PC-9 (cell line): Measurements from ENCODE around the gene RAE1. TPM values are rescaled to one million over a fixed set of nuclear protein-coding genes. Genes with fewer than 3 reads are reported as not detected.

Source experiments
- BruUV-seq: library from RNA; stranded (reverse); fragments of 400-500 nt; replicated peaks from 2 replicates; lab custom pipeline; 2021; lab: Mats Ljungman, UMichigan
- CTCF ChIA-PET: fragments of 300-600 bp; sonication (Branson Sonifier 250); formaldehyde crosslinking; loops from one replicate; lab custom pipeline; 2022; ENCODE audit warnings: antibody characterized with exemption; lab: Charles Lee
- POLR2A ChIA-PET: fragments of 300-600 bp; sonication (Branson Sonifier 250); formaldehyde crosslinking; loops from one replicate; lab custom pipeline; 2022; ENCODE audit warnings: antibody characterized with exemption; ENCODE audit not compliant: unreplicated experiment; lab: Charles Lee
- DNase-seq, 2 experiments: peaks; one replicate each; pipeline versions ENCODE4 v3.0.0 to v3.0.0-alpha.2; 2015 to 2022; ENCODE audit warnings: mixed read lengths in 1 of 2
- H2AFZ ChIP-seq: fragments of 200-600 bp; sonication (generic); 2 replicates; pipeline ENCODE4 v1.8.1; 2017; ENCODE audit warnings: antibody characterized with exemption
- H3F3A ChIP-seq: fragments of 200-600 bp; sonication (generic); 2 replicates; pipeline ENCODE4 v1.8.1; 2017; ENCODE audit warnings: antibody characterized with exemption, mild to moderate bottlenecking, low read depth; ENCODE audit not compliant: insufficient read depth
- H3K27ac ChIP-seq: fragments of 200-600 bp; sonication (generic); 2 replicates; pipeline ENCODE4 v1.6.1; 2016; ENCODE audit warnings: mixed run types
- H3K27me3 ChIP-seq: fragments of 200-600 bp; sonication (generic); 2 replicates; pipeline ENCODE4 v1.6.1; 2016; ENCODE audit warnings: low read depth, mixed run types; ENCODE audit not compliant: insufficient read depth
- H3K36me3 ChIP-seq: fragments of 200-600 bp; sonication (generic); 2 replicates; pipeline ENCODE4 v1.6.1; 2016; ENCODE audit warnings: low read depth, mixed run types
- H3K4me1 ChIP-seq: fragments of 200-600 bp; sonication (generic); replicated peaks from 2 replicates; pipeline ENCODE4 v1.6.1; 2016; ENCODE audit warnings: mixed run types; ENCODE audit not compliant: insufficient read depth
- H3K4me2 ChIP-seq: fragments of 200-600 bp; sonication (generic); 2 replicates; pipeline ENCODE4 v1.6.1; 2017; ENCODE audit warnings: mixed run types
- H3K4me3 ChIP-seq: fragments of 200-600 bp; sonication (generic); 2 replicates; pipeline ENCODE4 v1.6.1; 2016; ENCODE audit warnings: mixed run types
- H3K79me2 ChIP-seq: fragments of 200-600 bp; sonication (generic); 2 replicates; pipeline ENCODE4 v1.6.1; 2017; ENCODE audit warnings: low read depth, mixed run types
- H3K9me2 ChIP-seq: fragments of 200-600 bp; sonication (generic); 2 replicates; pipeline ENCODE4 v1.8.1; 2017; ENCODE audit warnings: mild to moderate bottlenecking; ENCODE audit not compliant: insufficient read depth
- H3K9me3 ChIP-seq: fragments of 200-600 bp; sonication (generic); 2 replicates; pipeline ENCODE4 v1.8.1; 2016; ENCODE audit warnings: low read depth; ENCODE audit not compliant: insufficient read depth
- H4K20me1 ChIP-seq: fragments of 200-600 bp; sonication (generic); 2 replicates; pipeline ENCODE4 v1.8.1; 2017; ENCODE audit not compliant: insufficient read depth
- CTCF ChIP-seq: fragments of 200-600 bp; sonication (generic); conservative IDR thresholded peaks from 2 replicates; pipeline ENCODE4 v1.6.1; 2017; ENCODE audit warnings: mixed run types, antibody characterized with exemption, mild to moderate bottlenecking, moderate library complexity
- EZH2 ChIP-seq: fragments of 200-600 bp; sonication (generic); IDR thresholded peaks from 2 replicates; pipeline ENCODE4 v1.8.0; 2017; ENCODE audit warnings: antibody characterized with exemption, low read depth
- intact Hi-C: fragments of 100-400 bp; cut with micrococcal nuclease; formaldehyde crosslinking; loops from one replicate; pipeline ENCODE4 v1.10.0; 2022; ENCODE audit not compliant: unreplicated experiment
- total RNA-seq: library from RNA; stranded (reverse); gene quantifications from 2 replicates; pipeline ENCODE4 v1.2.3, GENCODE V29; 2021

Gene RAE1
- total RNA-seq, 1 experiment from 2014 or later: 38.4 TPM

DNA sequence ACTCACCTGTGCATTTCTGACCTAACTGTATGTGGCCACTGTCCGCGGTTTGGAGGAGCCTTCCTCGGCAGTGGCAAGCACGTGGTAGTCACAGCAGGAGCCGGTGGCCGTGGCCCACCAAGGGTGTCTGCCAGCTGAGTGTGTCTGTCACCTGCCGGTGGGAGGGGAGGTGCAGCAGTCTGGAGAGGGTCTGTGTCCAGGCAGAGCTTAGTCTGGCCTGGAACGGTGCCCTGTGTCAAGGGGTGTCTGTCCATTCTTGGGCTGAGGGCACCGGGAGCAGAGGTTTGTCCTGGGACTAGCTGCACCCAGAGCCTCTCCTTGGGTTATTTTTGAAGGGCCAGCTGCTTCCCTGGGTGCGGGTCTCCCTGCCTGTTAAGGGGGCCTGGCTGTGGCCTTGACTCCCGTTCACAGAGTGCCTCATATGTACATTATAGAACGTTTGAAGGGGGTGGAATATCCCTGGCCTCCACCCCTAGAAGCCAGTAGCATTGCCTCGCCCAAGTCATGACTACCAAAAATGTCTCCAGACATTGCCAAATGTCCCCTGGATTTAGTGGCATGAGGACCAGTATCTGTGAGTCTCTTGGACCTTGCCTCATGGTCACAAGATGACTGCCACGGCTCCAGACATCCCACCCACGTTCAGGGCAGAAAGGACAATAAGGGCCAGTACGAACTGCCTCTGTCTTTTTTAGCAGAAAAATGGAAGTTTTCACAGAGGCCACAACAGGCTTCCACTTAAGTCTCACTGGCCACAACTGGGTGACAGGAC, 45.3 kb downstream of the RAE1 start:
- ChIA-PET CTCF (no interaction called here), POLR2A (interaction anchor here (0.6 kb wide), 1 partner anchor 28 kb away, joined by 4 read pairs; no protein-coding TSS in a partner anchor)
- no peak overlapping the region for H3K27ac ChIP-seq
- H2AFZ ChIP-seq: no peak overlapping the region
- no peak overlapping the region for H3K4me2 ChIP-seq
- H3K9me2 ChIP-seq: no peaks in the 10 kb centered on the region
- H3F3A ChIP-seq: no peaks in the 10 kb centered on the region
- no peak for DNase-seq
- no TSS peak for BruUV-seq
- no peaks in the 10 kb centered on the region for H3K27me3 ChIP-seq
- H3K4me3 ChIP-seq: no peak overlapping the region
- intact Hi-C loops: no loop called here
- no peaks in the 10 kb centered on the region for H3K36me3 ChIP-seq
- H4K20me1 ChIP-seq: 0 out of 2 replicates have a peak, but pooled peaks cover 10% of the 10 kb centered on the region
- no peaks in the 10 kb centered on the region for H3K9me3 ChIP-seq
- TF ChIP-seq CTCF: no peak
- no peak for TF ChIP-seq EZH2
- peaks cover 7% of the 10 kb centered on the region; the same call in 1 of the 2 replicates for H3K4me1 ChIP-seq
- H3K79me2 ChIP-seq: no peaks in the 10 kb centered on the region

DNA sequence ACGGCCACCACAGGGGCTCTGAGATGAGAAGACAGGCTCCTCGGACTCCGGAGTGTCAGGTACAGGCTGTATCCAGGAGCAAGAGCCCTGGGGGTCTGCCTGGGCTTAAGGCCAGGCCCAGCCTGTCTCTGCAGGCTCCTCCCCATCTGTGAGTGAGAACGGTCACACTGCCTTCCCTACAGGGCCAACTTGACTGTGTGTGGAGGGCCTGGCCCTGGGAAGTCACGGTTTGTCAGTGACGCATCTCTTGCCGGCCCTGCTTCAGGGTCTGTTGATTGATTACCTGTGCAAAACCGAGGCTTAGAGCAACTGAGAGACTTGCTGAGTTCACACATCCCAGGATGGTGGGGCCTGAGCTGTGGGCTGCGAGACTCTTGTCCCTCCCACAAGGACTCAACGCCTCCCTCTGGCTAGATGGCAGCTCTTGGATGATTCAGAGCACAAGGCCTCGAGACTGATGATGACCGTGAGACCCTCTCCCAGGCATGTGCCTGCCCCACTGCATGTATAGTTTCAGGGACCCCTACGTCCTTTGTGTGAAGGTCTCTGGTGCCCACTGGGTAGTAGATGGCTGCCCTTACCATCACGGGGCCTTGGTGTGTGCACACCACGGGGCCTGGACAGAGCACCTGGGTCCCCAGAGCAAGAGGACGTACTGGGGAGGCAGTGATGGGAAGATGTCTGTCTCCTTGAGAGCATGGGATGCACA, 46.1 kb downstream of the RAE1 start:
- no peaks in the 10 kb centered on the region for H3K36me3 ChIP-seq
- intact Hi-C loops: no loop called here

More for the DNA sequence above, 46.1 kb downstream of the RAE1 start:
- no peak for DNase-seq
- no peaks in the 10 kb centered on the region for H3K27me3 ChIP-seq
- no peaks in the 10 kb centered on the region for H3K79me2 ChIP-seq
- ChIA-PET POLR2A (no interaction called here), CTCF (no interaction called here)
- no TSS peak for BruUV-seq
- TF ChIP-seq EZH2 (no peak), CTCF (no peak)
- no peak overlapping the region for H3K4me3 ChIP-seq
- no peak overlapping the region for H3K27ac ChIP-seq
- H3F3A ChIP-seq: no peaks in the 10 kb centered on the region
- H3K4me2 ChIP-seq: no peak overlapping the region
- peaks cover 5% of the 10 kb centered on the region; the same call in 1 of the 2 replicates for H3K4me1 ChIP-seq
- no peaks in the 10 kb centered on the region for H3K9me2 ChIP-seq
- 0 out of 2 replicates have a peak, but pooled peaks cover 10% of the 10 kb centered on the region for H4K20me1 ChIP-seq
- no peaks in the 10 kb centered on the region for H3K9me3 ChIP-seq
- H2AFZ ChIP-seq: no peak overlapping the region
